D721Med (cell line): ENCODE results near the gene RS1.
A peak's percentile ranks its signal among the peaks of the same experiment; 100 is the strongest.

Source experiments
- DNase-seq: peaks from one replicate; pipeline ENCODE4 v3.0.0; 2011; ENCODE audit warnings: low spot score; ENCODE audit not compliant: insufficient read length
- FAIRE-seq: peaks from 2 replicates; lab custom pipeline; 2011; peaks lifted over from hg19 to GRCh38; lab: Jason Lieb, UNC
- CTCF ChIP-seq: IDR thresholded peaks from 2 replicates; pipeline ENCODE4 v1.5.1; 2012; ENCODE audit warnings: mild to moderate bottlenecking, control low read depth; ENCODE audit not compliant: insufficient read depth; ENCODE audit errors: missing control alignments

The RS1 gene

DNA sequence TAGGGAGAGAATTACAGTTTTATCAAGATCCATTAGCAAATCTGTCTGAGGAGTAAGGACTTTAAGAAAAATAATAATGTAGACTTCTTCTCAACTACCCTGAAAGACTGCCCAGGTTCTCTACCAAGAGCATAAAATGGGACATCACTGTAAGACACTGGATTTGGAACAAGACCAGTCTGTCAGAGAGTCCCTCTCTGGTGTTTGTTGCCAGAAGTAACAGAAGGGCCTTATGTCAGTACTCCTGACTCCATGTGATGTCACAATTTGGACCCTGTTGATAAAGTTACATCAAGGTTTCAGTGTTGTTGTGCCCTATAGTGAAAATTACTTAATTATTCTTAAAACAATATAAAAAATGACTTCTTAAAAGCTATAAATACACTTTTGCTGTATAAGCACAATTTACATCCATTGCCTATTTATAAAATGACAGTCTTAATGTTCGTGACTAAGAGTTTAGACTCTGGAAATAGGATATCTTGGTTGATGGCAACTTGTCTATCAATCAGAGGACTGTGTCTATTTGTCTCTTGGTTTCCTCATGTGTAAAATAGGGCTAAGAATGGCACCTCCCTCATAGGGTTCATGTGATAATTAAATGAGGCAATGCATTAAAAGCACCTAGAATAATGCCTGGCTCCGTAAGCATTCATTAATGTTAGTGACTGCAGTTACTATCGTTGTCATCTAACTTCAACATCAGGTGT lies 57.8 kb downstream of the RS1 start:
- no peak for DNase-seq
- no peak for TF ChIP-seq CTCF
- FAIRE-seq = peak; percentile 85

- no peak for TF ChIP-seq CTCF
- DNase-seq (no peak), FAIRE-seq (peak; percentile 66)
Observed at GRCh38 chrX:18607966-18608365, 63.9 kb downstream of the RS1 start.

GRCh38 chrX:18598413-18598812 lies 73.5 kb downstream of the RS1 start:
- no peak for DNase-seq
- no peak for TF ChIP-seq CTCF
- peak; percentile 46 for FAIRE-seq

DNA sequence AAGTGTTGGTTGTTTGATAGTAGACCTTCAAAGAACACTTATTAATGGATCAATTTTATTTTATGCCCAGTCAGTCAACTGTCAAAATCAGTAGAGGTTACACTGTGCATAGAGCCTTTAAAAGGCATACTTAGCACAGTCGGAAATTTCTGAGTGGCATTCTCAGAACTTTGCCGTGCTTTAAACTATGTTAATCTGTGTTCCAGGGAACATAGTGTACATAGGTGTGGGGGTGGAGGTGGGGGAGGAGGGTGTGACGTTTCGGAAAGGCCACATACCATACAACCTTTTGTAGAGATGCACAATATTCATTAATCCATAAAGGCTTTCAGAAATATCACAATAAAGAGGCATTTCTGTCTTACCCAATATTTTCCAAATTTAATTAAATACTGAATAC lies 75.8 kb downstream of the RS1 start:
- FAIRE-seq (peak; percentile 25), DNase-seq (no peak)
- TF ChIP-seq CTCF = no peak

DNA sequence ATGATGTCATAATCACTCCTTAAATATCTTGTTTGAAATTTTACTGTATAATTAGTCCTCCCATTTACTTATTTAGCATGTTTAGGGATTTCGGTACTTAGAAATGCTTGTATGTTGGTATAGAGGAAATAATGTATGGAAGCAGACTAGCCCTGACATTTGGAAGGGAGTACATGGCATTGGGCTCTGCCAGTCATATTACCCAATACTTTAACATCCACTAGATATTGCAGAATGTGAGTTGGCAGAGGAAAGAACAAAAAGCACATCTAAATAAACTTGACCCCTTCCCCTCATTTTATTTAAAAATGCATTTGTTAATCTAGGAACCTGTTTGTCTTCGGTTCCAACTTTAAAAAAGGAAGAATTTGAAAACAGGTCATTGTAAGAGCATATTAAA lies 77.8 kb downstream of the RS1 start:
- no peak for DNase-seq
- FAIRE-seq = no peak
- no peak for TF ChIP-seq CTCF

GRCh38 chrX:18591834-18592233 lies 80.1 kb downstream of the RS1 start:
- FAIRE-seq (peak; percentile 51), DNase-seq (no peak)
- no peak for TF ChIP-seq CTCF
